Measurements from ENCODE around the gene AGBL4.

GRCh38 chr1:49728377-49728776 lies 295.4 kb downstream of the AGBL4 start:
- TF ChIP-seq GATA2 (IDR thresholded peaks at IDR 0.05; ENCODE audit: low read depth, low read length) = no peak
- TF ChIP-seq GATA3 (IDR thresholded peaks at IDR 0.05; ENCODE audit: low read depth, low read length) = no peak

Data from SH-SY5Y (cell line).